GM10248 (cell line): ENCODE measurements around the gene TMBIM1.
A peak's percentile ranks its signal among the peaks of the same experiment; 100 is the strongest.

ENCODE experiments used
- CTCF ChIA-PET: fragments of 300-600 bp; sonication (Branson Sonifier 250); formaldehyde crosslinking; extraction: SDS; loops from one replicate; lab custom pipeline; 2021; ENCODE audit warnings: antibody characterized with exemption; lab: Yijun Ruan, JAX
- POLR2A ChIA-PET: fragments of 350-650 bp; sonication (Branson Sonifier 250); formaldehyde crosslinking; extraction: SDS; loops from one replicate; lab custom pipeline; 2020; ENCODE audit warnings: antibody characterized with exemption; lab: Yijun Ruan, JAX
- DNase-seq: peaks from one replicate; pipeline ENCODE4 v3.0.0; 2012; ENCODE audit errors: extremely low spot score
- TF ChIP-seq, protein P1 (sequence below): IDR thresholded peaks from 2 replicates; pipeline ENCODE4 v1.5.1; 2012; ENCODE audit warnings: mild to moderate bottlenecking, low read depth; ENCODE audit errors: extremely low read depth, missing control alignments, control extremely low read depth

Gene TMBIM1

GRCh38 chr2:218289639-218290315 lies 2.5 kb downstream of the TMBIM1 start:
- ChIA-PET POLR2A (interaction anchor here (0.7 kb wide), 1 partner anchor 20 kb away, joined by 3 read pairs; the partner anchor contains the start of genes AAMP and PNKD), CTCF (interaction anchor here (0.8 to 5.0 kb wide), 10 partner anchors 10 to 398 kb away, joined by 3 to 42 read pairs (median 16); partner anchors contain the start of genes AAMP, CATIP and PNKD)
- TF ChIP-seq, protein P1, sequence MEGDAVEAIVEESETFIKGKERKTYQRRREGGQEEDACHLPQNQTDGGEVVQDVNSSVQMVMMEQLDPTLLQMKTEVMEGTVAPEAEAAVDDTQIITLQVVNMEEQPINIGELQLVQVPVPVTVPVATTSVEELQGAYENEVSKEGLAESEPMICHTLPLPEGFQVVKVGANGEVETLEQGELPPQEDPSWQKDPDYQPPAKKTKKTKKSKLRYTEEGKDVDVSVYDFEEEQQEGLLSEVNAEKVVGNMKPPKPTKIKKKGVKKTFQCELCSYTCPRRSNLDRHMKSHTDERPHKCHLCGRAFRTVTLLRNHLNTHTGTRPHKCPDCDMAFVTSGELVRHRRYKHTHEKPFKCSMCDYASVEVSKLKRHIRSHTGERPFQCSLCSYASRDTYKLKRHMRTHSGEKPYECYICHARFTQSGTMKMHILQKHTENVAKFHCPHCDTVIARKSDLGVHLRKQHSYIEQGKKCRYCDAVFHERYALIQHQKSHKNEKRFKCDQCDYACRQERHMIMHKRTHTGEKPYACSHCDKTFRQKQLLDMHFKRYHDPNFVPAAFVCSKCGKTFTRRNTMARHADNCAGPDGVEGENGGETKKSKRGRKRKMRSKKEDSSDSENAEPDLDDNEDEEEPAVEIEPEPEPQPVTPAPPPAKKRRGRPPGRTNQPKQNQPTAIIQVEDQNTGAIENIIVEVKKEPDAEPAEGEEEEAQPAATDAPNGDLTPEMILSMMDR, result no peak
- no peak for DNase-seq

DNA sequence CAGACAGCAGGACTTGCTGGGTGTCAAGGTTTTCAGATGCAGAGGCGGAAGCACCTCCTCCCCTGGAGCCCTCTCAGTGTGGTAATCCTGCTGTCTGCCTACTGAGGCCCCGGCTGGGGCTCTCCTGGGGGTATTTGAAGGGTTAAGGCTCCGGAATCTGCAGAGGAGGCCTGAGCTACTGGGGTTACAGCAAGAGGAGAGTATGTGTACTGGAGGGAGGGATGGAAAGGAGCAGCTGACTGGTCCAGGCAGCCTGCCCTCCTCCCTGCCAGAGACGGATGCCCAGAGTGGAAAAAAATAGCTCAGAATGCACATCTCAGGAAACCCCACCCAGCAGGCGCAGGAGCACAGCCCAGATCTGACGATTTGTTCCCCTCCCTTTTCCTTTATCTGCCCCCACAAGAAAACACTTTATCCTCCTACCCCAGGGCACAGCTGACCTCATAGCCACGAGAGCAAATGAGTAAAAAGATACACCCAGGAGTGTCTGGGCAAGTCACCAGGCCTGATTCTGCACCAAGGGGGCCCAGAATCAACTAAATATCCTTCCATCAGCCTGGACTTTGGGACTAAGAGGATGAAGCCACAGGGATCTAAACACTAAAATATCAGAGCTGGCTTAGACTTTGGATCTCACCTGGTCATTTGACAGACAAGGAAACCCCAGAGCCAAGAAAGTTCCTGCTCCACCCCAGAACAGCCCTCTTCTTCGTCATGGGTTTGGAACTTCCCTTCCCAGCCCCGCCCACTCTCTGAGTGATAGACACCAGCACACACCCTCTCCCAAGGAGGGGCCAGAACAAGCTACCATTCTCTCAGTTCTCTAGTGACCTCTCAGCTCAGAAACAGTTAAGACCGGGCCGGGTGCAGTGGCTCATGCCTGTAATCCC lies 5.5 kb downstream of the TMBIM1 start:
- ChIA-PET CTCF (interaction anchor here (0.8 to 7.9 kb wide), 11 partner anchors 9 to 362 kb away, joined by 3 to 115 read pairs (median 4); partner anchors contain the start of genes AAMP and PNKD), POLR2A (interaction anchor here (0.6 to 1.6 kb wide), 4 partner anchors 10 to 1214 kb away, joined by 4 to 9 read pairs (median 5); partner anchors contain the start of genes AAMP and PNKD)
- TF ChIP-seq, protein P1, result no peak
- peak; percentile 86 for DNase-seq

- POLR2A ChIA-PET, result no interaction called here
- CTCF ChIA-PET, result interaction anchor here (1.2 to 7.9 kb wide), 7 partner anchors 10 to 111 kb away, joined by 3 to 115 read pairs (median 17); partner anchors contain the start of genes AAMP and PNKD
- DNase-seq, result no peak
- TF ChIP-seq, protein P1, result no peak
These were observed 6.7 kb downstream of the TMBIM1 start for GRCh38 chr2:218285604-218286003.

GRCh38 chr2:218284106-218284811 lies 8.0 kb downstream of the TMBIM1 start:
- ChIA-PET POLR2A (no interaction called here), CTCF (interaction anchor here (1.0 to 7.9 kb wide), 4 partner anchors 12 to 112 kb away, joined by 5 to 115 read pairs (median 19); partner anchors contain the start of genes AAMP and PNKD)
- DNase-seq, result peak; percentile 83
- TF ChIP-seq, protein P1, result no peak

DNA sequence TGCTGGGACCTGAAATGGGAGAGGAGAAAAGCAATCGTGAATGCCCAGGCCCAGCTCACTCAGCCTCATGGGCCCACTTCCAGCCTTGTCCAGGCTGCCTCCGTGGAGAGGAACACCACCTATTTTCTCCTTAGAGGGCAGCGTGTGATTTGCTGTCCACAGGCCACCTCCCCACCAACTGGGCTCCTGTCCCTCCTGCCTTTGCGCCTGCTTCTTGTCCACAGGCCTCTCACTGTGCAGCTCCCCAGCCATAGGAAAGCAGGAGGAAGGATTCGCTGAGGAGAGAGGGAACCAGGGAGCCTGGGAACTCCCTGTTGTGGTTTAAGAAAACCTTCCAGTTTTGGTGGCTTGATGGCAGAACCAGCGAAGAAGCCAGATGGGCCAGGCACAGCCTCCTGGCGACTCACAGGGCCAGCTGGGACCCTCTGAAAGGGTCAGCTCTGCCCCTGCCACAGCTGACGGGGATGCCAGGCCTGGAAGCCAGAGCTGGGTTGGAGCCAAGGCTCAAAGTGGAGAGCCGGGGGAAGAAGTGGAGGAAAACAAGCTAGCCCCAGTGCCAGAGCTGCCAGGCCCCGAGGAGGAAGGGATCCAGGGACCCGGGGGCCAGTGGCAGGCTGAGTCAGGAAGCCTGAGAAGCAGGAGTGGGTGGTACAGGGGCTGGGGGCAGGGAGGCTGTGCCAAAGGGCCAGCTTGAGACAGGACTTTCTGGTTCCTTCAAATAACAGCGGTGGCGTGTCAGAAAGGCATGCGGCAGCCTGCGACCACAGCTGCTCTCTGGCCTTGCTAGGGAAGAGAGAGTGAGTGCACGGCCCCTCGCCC lies 9.9 kb downstream of the TMBIM1 start:
- DNase-seq, result no peak
- TF ChIP-seq, protein P1, result no peak
- ChIA-PET POLR2A (no interaction called here), CTCF (interaction anchor here (0.9 to 7.9 kb wide), 3 partner anchors 10 to 18 kb away, joined by 3 to 115 read pairs (median 3); partner anchors contain the start of genes AAMP and PNKD)
